ENCODE measurements around the gene CALML6.

- TF ChIP-seq RAD21 (conservative IDR thresholded peaks at IDR 0.05) = no peak
- no peak for TF ChIP-seq POLR2AphosphoS5 (IDR thresholded peaks at IDR 0.05)
- no peak for TF ChIP-seq EZH2 (IDR thresholded peaks at IDR 0.05; ENCODE audit: borderline replicate concordance, insufficient read depth, low read length, poor library complexity, severe bottlenecking)
- no peak for TF ChIP-seq CTCF (IDR thresholded peaks at IDR 0.05; ENCODE audit: poor library complexity, severe bottlenecking)
- no peak for TF ChIP-seq MXI1 (conservative IDR thresholded peaks at IDR 0.05; ENCODE audit: poor library complexity, severe bottlenecking)
- no peak for TF ChIP-seq EP300 (conservative IDR thresholded peaks at IDR 0.05; ENCODE audit: poor library complexity, severe bottlenecking)
Measured at GRCh38 chr1:1876335-1876930, 38.6 kb upstream of the CALML6 start.
